Activated naive CD4-positive, alpha-beta T cell treated with anti-CD3 and anti-CD28 coated beads, Interleukin-2, amount 50 U/mL, for 72 hours (primary cell): ENCODE measurements around the gene TCF7. TPM values are rescaled to one million over a fixed set of nuclear protein-coding genes. Genes with fewer than 3 reads are reported as not detected.

Experiments
- ATAC-seq, 2 donors: fragments of 150-1000 bp; cut with Tn5 transposase; 2 replicates each; pipeline ENCODE4 v1.10.0; 2021; ENCODE audit warnings: mild to moderate bottlenecking in 2 of 2, moderate library complexity in 2 of 2
- DNase-seq, 2 donors: peaks; one replicate each; pipeline ENCODE4 v3.0.0; 2021 to 2022; ENCODE audit warnings: low spot score in 2 of 2
- H3K27ac Mint-ChIP-seq, 2 donors: one replicate each; pipeline ENCODE4 v1.8.0; 2022; ENCODE audit warnings: mild to moderate bottlenecking in 2 of 2, mixed read lengths in 2 of 2
- H3K36me3 Mint-ChIP-seq, 2 donors: one replicate each; pipeline ENCODE4 v1.8.0; 2022; ENCODE audit warnings: mixed read lengths in 2 of 2
- H3K9me3 Mint-ChIP-seq, 2 donors: one replicate each; pipeline ENCODE4 v1.8.0; 2022; ENCODE audit warnings: mixed read lengths in 2 of 2
- total RNA-seq, 2 donors: library from RNA; stranded (reverse); gene quantifications; one replicate each; pipeline ENCODE4 v1.2.3, GENCODE V29; 2022

TCF7 gene
- total RNA-seq, 2 donors from 2014 or later, result 93.5 to 229 TPM

DNA sequence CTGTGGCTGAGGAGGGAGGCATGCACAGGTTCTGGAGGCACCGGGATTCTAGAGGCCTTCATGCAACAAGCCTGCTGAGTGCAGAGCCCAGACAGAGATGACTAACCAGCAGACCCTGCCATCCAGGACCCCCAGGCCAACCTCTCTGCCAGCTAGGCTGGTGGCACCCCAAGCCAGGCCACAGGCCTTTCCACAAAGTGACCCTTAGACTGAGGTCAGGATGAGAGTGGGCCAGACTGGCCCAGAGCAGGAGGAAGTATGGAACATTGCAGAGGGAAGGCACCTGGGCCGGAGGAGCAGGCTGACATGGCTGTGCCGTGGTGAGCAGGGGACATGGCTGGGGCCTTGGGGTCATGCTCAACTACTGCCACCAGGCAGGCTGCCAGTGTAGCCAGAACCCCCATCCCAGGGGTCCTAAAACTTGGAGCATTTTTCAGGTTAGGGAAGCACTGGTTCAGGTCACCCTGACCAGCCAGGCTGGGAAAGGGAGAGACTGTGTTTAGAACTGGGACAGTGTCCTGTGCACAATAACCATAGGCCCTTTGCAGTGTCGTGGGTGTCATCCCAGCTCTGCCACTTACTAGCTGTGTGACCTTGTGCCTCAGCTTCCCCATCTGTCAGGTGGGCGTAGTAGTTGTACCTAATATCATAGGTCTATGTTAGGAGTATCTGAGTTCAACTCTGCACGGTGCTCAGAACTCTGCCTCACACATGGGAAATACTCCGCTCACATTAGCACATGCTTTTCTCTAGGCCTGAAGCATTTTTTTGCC, 17.3 kb downstream of the TCF7 start:
- peaks cover 26 to 74% of the 10 kb centered on the region in 2 donors for H3K36me3 Mint-ChIP-seq
- peak overlapping the region; percentile 94 to 98 for H3K27ac Mint-ChIP-seq
- no peaks in the 10 kb centered on the region for H3K9me3 Mint-ChIP-seq
- DNase-seq (peak in 1 of 2 donors; percentile 57), ATAC-seq (peak; percentile 0 to 17)

GRCh38 chr5:134132372-134133187, 18.1 kb downstream of the TCF7 start:
- ATAC-seq (peak; percentile 53 to 56), DNase-seq (peak in 1 of 2 donors; percentile 81)
- H3K27ac Mint-ChIP-seq, result peak overlapping the region; percentile 94 to 98
- peaks cover 26 to 68% of the 10 kb centered on the region in 2 donors for H3K36me3 Mint-ChIP-seq
- H3K9me3 Mint-ChIP-seq, result no peaks in the 10 kb centered on the region

DNA sequence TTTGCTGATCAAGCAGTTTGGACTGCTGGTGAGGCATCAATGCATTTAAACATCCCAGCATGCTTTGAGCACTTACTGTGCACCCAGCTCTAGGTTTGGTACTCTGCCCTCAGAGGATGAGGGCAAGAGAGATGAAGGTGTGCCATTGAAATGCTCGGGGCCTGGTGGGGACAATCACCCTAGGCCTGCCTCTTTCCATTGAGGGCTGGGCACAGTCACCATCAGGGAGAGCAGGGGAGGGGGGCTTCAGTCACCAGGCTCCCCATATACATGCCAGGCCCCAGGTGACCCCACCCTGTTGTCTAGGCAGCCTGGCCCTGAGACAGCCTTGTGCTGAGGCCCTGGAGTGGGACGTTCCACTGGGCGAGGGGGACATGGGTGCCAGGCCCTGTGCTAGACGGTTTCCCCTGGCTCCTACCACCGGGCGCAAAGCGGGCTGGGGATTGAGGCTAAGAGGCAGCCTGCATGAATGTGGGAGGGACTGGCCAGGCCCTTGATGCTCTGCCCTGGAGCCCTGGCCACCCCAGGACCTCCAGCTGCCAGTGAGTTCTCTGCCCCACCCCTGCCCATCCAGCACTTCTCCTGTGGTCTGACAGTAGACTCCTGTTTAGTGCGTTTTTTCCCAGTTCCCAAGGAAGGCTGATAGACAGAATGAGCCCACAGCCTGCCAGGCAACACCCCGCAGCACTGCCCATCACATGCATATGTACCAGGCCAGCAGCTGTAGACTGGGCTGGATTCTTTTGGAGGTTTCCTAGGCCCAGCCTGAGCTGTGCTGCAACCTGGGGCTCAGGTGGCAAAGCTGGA, 18.9 kb downstream of the TCF7 start:
- H3K36me3 Mint-ChIP-seq, result peaks cover 26 to 60% of the 10 kb centered on the region in 2 donors
- no peaks in the 10 kb centered on the region for H3K9me3 Mint-ChIP-seq
- peak overlapping the region; percentile 72 to 94 for H3K27ac Mint-ChIP-seq
- ATAC-seq (no peak), DNase-seq (no peak)

- Mint-ChIP-seq H3K36me3 (peaks cover 26 to 57% of the 10 kb centered on the region in 2 donors), H3K27ac (peak overlapping the region; percentile 20 to 72), H3K9me3 (no peaks in the 10 kb centered on the region)
- DNase-seq (no peak), ATAC-seq (no peak)
Observed at GRCh38 chr5:134133995-134134541, 19.6 kb downstream of the TCF7 start.

DNA sequence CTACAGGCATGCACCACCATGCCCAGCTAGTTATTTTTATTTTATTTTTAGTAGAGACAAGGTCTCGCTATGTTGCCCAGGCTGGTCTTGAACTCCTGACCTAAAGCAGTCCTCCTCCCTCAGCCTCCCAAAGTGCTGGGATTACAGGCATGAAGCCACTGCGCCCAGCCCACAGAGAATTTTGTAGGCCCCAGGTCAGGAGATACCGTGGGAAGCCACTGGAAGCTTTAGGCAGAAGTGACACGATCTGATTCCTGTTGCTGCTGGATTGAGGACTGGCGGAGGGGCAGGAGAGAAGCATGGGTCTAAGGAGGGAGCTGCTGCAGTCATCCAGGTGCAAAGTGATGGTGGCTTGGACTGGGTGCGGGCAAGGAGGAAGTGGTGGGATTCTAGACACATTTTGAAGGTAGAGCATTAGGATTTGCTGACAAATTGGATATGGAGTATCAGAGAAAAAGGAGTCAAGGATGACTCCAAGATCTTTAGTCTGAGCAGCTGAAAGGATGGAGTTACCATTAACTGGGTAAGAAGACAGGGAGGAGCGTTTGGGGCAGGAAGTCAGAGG, 20.7 kb downstream of the TCF7 start:
- no peak for DNase-seq
- H3K36me3 Mint-ChIP-seq, result peaks cover 16 to 65% of the 10 kb centered on the region in 2 donors
- no peak for ATAC-seq
- H3K9me3 Mint-ChIP-seq, result no peaks in the 10 kb centered on the region
- peak overlapping the region; percentile 20 to 24 for H3K27ac Mint-ChIP-seq

GRCh38 chr5:134136221-134136631, 21.7 kb downstream of the TCF7 start:
- no peaks in the 10 kb centered on the region for H3K9me3 Mint-ChIP-seq
- ATAC-seq, result no peak
- peaks cover 16 to 67% of the 10 kb centered on the region in 2 donors for H3K36me3 Mint-ChIP-seq

GRCh38 chr5:134136771-134137170, 22.3 kb downstream of the TCF7 start:
- DNase-seq (no peak), ATAC-seq (no peak)
- H3K27ac Mint-ChIP-seq, result peak overlapping the region; percentile 86 to 99
- H3K36me3 Mint-ChIP-seq, result peaks cover 20 to 67% of the 10 kb centered on the region in 2 donors
- H3K9me3 Mint-ChIP-seq, result no peaks in the 10 kb centered on the region

More at GRCh38 chr5:134136221-134136631, 21.7 kb downstream of the TCF7 start:
- DNase-seq, result no peak
- H3K27ac Mint-ChIP-seq, result no peak overlapping the region

- Mint-ChIP-seq H3K36me3 (peaks cover 27 to 63% of the 10 kb centered on the region in 2 donors), H3K9me3 (no peaks in the 10 kb centered on the region), H3K27ac (peak overlapping the region; percentile 86 to 99)
- ATAC-seq (peak; percentile 88 to 89), DNase-seq (peak; percentile 74 to 81)
Observed at GRCh38 chr5:134138416-134139376, 24.2 kb downstream of the TCF7 start.

GRCh38 chr5:134139377-134139851, 24.9 kb downstream of the TCF7 start:
- Mint-ChIP-seq H3K9me3 (no peaks in the 10 kb centered on the region), H3K36me3 (peaks cover 26 to 60% of the 10 kb centered on the region in 2 donors), H3K27ac (no peak overlapping the region)
- ATAC-seq, result no peak
- DNase-seq, result no peak

DNA sequence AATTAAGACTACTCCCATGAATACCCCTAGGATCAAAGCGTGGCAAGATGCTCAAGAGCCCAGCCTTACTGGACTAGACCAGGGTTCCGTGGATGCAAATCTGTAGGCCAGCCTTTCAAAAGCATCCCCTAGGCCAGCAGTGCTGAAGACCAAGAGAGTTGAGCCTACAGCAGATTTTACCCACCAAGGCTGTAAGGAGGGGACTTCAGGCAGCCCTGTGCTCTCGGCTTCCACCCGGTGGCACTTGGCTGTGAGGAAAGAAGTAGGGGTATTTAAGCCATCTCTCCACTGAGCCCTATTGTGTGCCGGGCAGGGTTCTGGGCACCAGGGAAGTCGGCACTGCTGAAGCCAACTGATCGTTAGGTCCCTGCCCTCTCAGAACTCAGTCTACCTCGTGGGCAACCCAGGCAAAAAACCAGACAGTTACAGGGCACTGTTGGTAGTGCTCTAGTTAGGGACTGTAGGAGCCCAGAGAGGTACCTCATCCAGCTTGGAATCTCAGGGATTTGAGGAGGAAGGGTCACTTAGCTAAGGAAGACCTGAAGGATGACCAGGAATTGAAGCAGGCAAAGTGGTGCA, 25.5 kb downstream of the TCF7 start:
- Mint-ChIP-seq H3K27ac (no peak overlapping the region), H3K36me3 (peaks cover 23 to 60% of the 10 kb centered on the region in 2 donors), H3K9me3 (no peaks in the 10 kb centered on the region)
- ATAC-seq (no peak), DNase-seq (no peak)

DNA sequence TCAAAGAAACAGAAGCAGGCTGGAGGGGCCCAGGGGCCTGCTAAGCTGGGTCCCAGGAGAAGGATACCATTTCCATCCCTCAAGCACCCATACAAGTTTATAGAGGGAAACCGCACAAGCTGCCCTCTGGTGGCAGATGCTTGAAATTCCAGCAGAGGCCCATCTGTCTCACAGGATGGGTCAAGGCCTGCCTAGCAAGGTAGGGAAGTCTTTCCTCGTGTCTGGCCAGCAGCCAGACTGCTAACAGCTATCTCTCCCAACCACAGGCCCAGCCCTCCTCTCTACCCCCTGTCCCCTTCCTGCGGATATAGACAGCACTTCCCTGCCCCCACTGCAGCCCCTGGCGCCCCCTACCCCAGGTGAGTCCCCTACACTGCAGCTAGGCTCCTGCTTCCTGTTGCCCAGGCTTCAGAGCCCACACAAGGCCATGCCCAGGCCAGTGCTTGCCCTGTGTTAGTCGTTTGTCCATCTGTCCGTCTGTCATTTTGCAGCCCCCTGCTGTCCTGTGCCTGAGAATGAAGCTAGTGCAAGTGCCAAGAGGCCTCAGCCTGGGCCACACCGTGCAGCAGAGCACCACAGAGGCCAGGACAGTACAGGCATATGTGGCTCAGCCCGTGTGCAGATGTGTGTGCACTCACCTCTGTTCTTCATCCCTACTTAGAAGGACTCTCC, 26.2 kb downstream of the TCF7 start:
- peak; percentile 61 to 68 for DNase-seq
- ATAC-seq, result peak in 1 of 2 donors; percentile 12
- peak overlapping the region; percentile 43 to 74 for H3K27ac Mint-ChIP-seq
- no peaks in the 10 kb centered on the region for H3K9me3 Mint-ChIP-seq
- peaks cover 16 to 54% of the 10 kb centered on the region in 2 donors for H3K36me3 Mint-ChIP-seq

DNA sequence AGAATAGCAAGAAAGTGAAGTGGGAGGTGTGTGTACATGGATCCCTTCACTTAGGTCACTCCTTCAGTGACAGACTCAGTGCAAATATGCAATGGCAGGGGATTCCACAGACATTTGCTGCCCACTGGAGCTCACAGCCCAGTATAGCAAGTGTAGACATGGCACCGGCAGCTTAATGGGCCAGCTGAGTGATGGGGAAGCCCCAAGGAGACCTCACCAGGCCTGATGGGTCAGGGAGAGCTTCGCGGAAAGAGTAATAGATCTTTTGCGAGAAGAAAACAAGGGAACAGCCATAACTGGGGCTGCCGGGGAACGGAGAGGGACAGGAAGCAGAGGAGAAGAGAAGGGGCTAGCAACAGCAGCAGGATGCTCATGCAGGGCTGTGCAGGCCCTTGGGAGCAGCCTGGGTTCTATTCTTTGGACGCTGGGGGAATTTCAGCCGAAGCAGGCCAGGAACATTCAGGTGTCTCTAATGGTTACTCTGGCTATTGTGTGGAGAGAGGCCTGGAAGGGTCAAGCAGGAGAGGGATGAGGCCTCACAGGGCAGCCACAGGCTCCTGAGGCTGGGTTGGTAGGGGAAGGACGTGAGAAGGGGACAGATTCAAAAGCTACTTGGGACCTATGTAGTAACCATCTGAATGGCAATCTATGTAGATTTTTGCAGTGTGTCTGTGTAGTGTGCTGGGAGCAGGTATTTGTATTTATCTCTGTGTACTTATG, 27.0 kb downstream of the TCF7 start:
- H3K27ac Mint-ChIP-seq, result peak overlapping the region; percentile 43 to 97
- ATAC-seq (no peak), DNase-seq (peak in 1 of 2 donors; percentile 6)
- H3K9me3 Mint-ChIP-seq, result no peaks in the 10 kb centered on the region
- peaks cover 14 to 47% of the 10 kb centered on the region in 2 donors for H3K36me3 Mint-ChIP-seq

DNA sequence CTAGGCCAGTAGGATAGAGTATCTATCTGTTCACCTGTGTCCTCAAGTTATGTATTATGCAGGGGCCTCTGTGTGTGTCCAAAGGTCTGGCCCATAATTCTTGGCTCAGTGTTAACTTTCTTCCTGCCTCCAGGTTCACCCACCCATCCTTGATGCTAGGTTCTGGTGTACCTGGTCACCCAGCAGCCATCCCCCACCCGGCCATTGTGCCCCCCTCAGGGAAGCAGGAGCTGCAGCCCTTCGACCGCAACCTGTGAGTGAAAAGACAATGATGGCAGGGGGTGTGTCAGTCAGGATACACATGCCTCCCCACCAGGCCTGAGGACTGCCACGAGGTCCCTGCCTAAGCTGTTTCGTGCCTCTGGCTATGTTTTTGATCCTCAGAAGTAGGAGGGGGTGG, 27.6 kb downstream of the TCF7 start:
- Mint-ChIP-seq H3K27ac (no peak overlapping the region), H3K9me3 (no peaks in the 10 kb centered on the region), H3K36me3 (peaks cover 14 to 48% of the 10 kb centered on the region in 2 donors)
- ATAC-seq (no peak), DNase-seq (peak in 1 of 2 donors; percentile 52)
